Parathyroid adenoma (tissue), 2 donors: ENCODE results near the gene OTX2.

Experiments
- H2AFZ ChIP-seq: fragments of 300-600 bp; sonication (generic); one replicate; pipeline ENCODE4 v1.7.0; 2017; ENCODE audit warnings: antibody characterized with exemption, mild to moderate bottlenecking
- H3K27ac ChIP-seq: fragments of 300-600 bp; sonication (generic); one replicate; pipeline ENCODE4 v1.7.0; 2017
- H3K27me3 ChIP-seq: fragments of 300-600 bp; sonication (generic); one replicate; pipeline ENCODE4 v1.7.0; 2017; ENCODE audit warnings: low read length; ENCODE audit not compliant: control insufficient read depth, insufficient read depth
- H3K36me3 ChIP-seq: fragments of 300-600 bp; sonication (generic); one replicate; pipeline ENCODE4 v1.7.0; 2017; ENCODE audit warnings: low read length; ENCODE audit not compliant: control insufficient read depth, insufficient read depth
- H3K4me1 ChIP-seq: fragments of 300-600 bp; sonication (generic); one replicate; pipeline ENCODE4 v1.7.0; 2017; ENCODE audit warnings: control low read depth
- H3K4me2 ChIP-seq: fragments of 300-600 bp; sonication (generic); one replicate; pipeline ENCODE4 v1.7.0; 2017; ENCODE audit warnings: low read length
- H3K4me3 ChIP-seq: fragments of 300-600 bp; sonication (generic); one replicate; pipeline ENCODE4 v1.7.0; 2017; ENCODE audit warnings: low read depth, low read length
- H3K79me2 ChIP-seq: fragments of 300-600 bp; sonication (generic); one replicate; pipeline ENCODE4 v1.7.0; 2017; ENCODE audit warnings: control low read depth
- H3K9ac ChIP-seq: fragments of 300-600 bp; sonication (generic); one replicate; pipeline ENCODE4 v1.7.0; 2017; ENCODE audit warnings: mild to moderate bottlenecking
- H3K9me3 ChIP-seq: fragments of 300-600 bp; sonication (generic); one replicate; pipeline ENCODE4 v1.7.0; 2017; ENCODE audit warnings: low read length; ENCODE audit not compliant: control insufficient read depth
- TF ChIP-seq, protein P1 (sequence below): fragments of 300-600 bp; sonication (generic); IDR thresholded peaks from one replicate; pipeline ENCODE4 v1.7.0; 2017; ENCODE audit warnings: antibody characterized with exemption, mild to moderate bottlenecking
- donor health status: primary hyperparathyroidism.

The OTX2 gene

DNA sequence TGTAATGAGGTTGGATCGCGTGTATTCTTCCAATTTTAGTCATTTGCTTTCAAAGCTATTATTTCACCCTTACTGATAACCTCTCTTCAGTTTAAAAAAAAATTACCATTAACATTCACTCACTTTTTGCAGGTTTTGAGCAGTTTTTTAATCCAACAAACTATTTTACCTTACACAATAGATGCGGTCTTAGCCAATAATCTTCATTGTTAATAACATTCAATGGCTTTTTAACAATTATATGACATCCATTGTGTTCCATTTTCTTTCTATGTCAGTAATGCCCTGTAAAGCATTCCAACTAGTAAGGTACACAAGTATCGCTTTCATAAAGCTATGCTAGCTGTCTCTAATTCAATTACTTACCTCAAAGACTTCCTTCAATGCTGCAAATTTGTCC is 18.9 kb upstream of the OTX2 start:
- Histone ChIP-seq H3K9me3 (no peaks in the 10 kb centered on the region), H3K4me1 (no peaks in the 10 kb centered on the region), H3K27ac (no peak overlapping the region), H3K9ac (no peak overlapping the region), H2AFZ (no peak overlapping the region), H3K4me2 (no peak overlapping the region), H3K36me3 (no peaks in the 10 kb centered on the region), H3K27me3 (no peaks in the 10 kb centered on the region), H3K4me3 (no peak overlapping the region), H3K79me2 (no peaks in the 10 kb centered on the region)
- TF ChIP-seq, protein P1, sequence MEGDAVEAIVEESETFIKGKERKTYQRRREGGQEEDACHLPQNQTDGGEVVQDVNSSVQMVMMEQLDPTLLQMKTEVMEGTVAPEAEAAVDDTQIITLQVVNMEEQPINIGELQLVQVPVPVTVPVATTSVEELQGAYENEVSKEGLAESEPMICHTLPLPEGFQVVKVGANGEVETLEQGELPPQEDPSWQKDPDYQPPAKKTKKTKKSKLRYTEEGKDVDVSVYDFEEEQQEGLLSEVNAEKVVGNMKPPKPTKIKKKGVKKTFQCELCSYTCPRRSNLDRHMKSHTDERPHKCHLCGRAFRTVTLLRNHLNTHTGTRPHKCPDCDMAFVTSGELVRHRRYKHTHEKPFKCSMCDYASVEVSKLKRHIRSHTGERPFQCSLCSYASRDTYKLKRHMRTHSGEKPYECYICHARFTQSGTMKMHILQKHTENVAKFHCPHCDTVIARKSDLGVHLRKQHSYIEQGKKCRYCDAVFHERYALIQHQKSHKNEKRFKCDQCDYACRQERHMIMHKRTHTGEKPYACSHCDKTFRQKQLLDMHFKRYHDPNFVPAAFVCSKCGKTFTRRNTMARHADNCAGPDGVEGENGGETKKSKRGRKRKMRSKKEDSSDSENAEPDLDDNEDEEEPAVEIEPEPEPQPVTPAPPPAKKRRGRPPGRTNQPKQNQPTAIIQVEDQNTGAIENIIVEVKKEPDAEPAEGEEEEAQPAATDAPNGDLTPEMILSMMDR = no peak

DNA sequence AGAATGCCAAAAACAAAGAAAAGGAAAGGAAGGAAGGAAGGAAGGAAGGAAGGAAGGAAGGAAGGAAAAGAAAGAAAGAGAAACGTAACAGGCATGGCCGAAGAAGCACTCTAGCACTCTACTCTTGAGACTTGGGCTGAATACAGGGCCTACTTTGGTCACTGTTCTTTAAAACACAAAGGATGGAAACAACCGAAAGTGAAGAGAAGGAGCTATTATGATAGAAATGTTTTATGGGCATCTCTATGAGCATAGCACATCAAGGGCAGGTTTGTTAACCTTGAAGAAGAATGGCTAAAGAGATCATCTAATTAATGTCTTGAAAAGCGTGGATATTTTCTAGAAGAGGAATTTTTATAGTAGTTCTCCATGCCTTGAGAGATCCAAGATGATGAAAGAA is 15.9 kb upstream of the OTX2 start:
- Histone ChIP-seq H3K9ac (no peak overlapping the region), H3K27ac (no peak overlapping the region), H3K36me3 (no peaks in the 10 kb centered on the region), H3K9me3 (no peaks in the 10 kb centered on the region), H2AFZ (no peak overlapping the region), H3K79me2 (no peaks in the 10 kb centered on the region), H3K4me1 (no peaks in the 10 kb centered on the region), H3K27me3 (peaks cover 4% of the 10 kb centered on the region), H3K4me3 (no peak overlapping the region), H3K4me2 (no peak overlapping the region)
- TF ChIP-seq, protein P1 = no peak

DNA sequence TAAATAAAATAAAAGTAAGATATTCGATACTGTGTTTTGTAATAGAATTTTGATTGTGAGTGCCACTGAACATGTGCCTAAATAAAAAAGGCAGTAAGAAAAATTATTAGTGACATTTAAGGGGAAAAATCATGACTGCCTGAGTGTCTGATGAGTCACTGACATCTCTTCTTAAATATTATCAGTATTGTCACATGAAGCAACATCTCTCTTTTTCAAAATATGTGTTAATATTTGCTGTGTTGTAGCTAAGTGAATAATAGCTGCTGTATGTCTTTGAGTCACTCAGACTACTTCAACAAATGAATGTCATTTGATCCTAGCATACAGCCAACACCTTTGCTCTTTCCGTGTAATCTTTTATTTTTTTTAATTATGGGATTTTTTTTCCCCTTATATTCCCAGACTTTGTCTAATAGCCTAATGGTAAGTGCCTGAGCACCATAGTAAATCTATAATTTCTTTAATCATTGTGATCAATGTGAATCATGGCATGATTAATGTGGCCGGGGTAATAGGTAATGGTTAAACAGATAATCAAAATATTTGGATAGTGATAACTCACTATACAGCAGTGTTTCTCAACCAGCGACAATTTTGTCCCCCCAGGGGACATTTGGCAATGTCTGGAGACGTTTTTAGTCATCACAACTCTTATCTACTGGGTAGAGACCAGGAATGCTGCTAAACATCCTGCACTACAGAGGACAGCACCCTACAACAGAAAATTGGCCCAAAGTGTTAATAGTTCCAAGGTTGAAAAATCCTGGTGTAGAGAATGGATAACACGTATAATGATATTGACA is 11.7 kb upstream of the OTX2 start:
- peaks cover 6% of the 10 kb centered on the region for H3K27me3 ChIP-seq
- no peak overlapping the region for H3K27ac ChIP-seq
- no peaks in the 10 kb centered on the region for H3K36me3 ChIP-seq
- TF ChIP-seq, protein P1 = no peak
- no peak overlapping the region for H2AFZ ChIP-seq
- no peak overlapping the region for H3K4me3 ChIP-seq
- H3K9ac ChIP-seq = no peak overlapping the region
- no peaks in the 10 kb centered on the region for H3K9me3 ChIP-seq
- no peaks in the 10 kb centered on the region for H3K79me2 ChIP-seq
- no peak overlapping the region for H3K4me2 ChIP-seq
- no peaks in the 10 kb centered on the region for H3K4me1 ChIP-seq

DNA sequence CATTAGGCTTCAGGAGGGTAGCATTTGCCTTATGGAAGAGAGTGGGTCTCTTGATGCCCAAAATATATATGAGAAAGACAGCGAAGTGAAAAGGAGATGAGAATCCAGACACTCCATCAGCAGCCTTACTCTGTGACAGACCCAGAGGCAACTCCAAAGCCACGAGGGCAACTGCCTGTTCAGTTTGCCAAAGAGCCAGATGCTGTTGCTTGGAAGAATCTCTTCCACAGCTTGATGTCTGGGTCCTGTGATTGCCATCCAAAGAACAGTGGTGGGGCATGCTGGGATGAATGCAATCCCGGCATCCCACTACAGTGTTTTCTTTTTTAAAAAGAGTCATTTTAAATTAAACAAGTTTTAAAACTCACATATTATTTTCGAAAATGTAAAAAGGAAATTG is 10.9 kb upstream of the OTX2 start:
- H3K4me2 ChIP-seq = no peak overlapping the region
- no peaks in the 10 kb centered on the region for H3K36me3 ChIP-seq
- no peak overlapping the region for H2AFZ ChIP-seq
- no peak overlapping the region for H3K27ac ChIP-seq
- no peaks in the 10 kb centered on the region for H3K4me1 ChIP-seq
- H3K9ac ChIP-seq = no peak overlapping the region
- no peaks in the 10 kb centered on the region for H3K9me3 ChIP-seq
- H3K79me2 ChIP-seq = no peaks in the 10 kb centered on the region
- TF ChIP-seq, protein P1 = no peak
- peaks cover 6% of the 10 kb centered on the region for H3K27me3 ChIP-seq
- H3K4me3 ChIP-seq = no peak overlapping the region

DNA sequence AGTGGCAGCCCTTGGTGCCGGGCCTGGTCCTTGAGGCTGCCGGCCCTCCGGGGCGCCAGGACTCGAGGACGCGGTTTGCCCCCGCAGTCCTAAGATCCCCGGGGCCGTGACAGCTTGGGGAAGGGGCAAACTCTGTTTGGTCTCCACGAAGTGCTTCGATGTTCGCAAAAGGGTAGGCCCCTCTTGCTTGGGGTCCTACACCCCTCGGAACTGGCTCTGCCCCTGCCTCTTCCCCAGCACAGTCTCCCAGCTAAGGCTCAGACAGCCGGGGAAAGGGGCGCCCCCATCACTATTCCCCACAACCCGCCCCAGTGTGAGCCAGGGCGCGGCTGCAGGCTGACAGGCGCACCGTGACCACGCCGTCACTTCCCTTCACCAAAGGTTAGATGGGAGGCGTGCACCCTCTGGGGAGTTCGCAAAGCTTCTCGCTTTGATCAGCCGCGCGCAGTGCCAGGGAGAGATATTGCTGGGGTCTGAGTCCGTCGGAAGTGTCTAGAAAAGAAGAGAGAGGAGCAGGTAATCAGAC is 7.2 kb upstream of the OTX2 start:
- Histone ChIP-seq H3K27ac (no peak overlapping the region), H3K27me3 (peaks cover 6% of the 10 kb centered on the region), H3K4me3 (no peak overlapping the region), H3K79me2 (no peaks in the 10 kb centered on the region), H3K4me1 (no peaks in the 10 kb centered on the region), H3K4me2 (no peak overlapping the region), H3K9me3 (no peaks in the 10 kb centered on the region), H2AFZ (no peak overlapping the region), H3K9ac (no peak overlapping the region), H3K36me3 (no peaks in the 10 kb centered on the region)
- TF ChIP-seq, protein P1 = no peak
